WTC11 (cell line): Measurements from ENCODE around the gene PPP4R4.

ENCODE experiments used
- CTCF ChIP-seq: fragments of 200-600 bp; IDR thresholded peaks from 2 replicates; pipeline ENCODE4 v1.8.0; 2022; ENCODE audit warnings: antibody characterized with exemption
- FOXJ3 ChIP-seq: sonication (generic); formaldehyde crosslinking; IDR thresholded peaks from 2 replicates; pipeline ENCODE4 v1.9.0; 2021; ENCODE audit warnings: missing genetic modification reagents, mild to moderate bottlenecking, borderline replicate concordance
- HMGXB4 ChIP-seq: sonication (generic); formaldehyde crosslinking; IDR thresholded peaks from 2 replicates; pipeline ENCODE4 v1.8.1; 2023; ENCODE audit warnings: mild to moderate bottlenecking, moderate library complexity, missing genetic modification reagents
- IRF1 ChIP-seq: sonication (generic); formaldehyde crosslinking; IDR thresholded peaks from 2 replicates; pipeline ENCODE4 v1.8.0; 2023; ENCODE audit warnings: missing genetic modification reagents
- IRF2 ChIP-seq: sonication (generic); formaldehyde crosslinking; IDR thresholded peaks from 2 replicates; pipeline ENCODE4 v1.8.0; 2022; ENCODE audit warnings: low read depth, missing genetic modification reagents, borderline replicate concordance
- JUN ChIP-seq: sonication (generic); formaldehyde crosslinking; IDR thresholded peaks from 2 replicates; pipeline ENCODE4 v1.8.0; 2023; ENCODE audit warnings: mild to moderate bottlenecking, missing genetic modification reagents
- ZNF138 ChIP-seq: sonication (generic); formaldehyde crosslinking; conservative IDR thresholded peaks from 2 replicates; pipeline ENCODE4 v1.8.1; 2022; ENCODE audit warnings: mild to moderate bottlenecking, moderate library complexity, missing genetic modification reagents
- ZNF263 ChIP-seq: sonication (generic); formaldehyde crosslinking; IDR thresholded peaks from 2 replicates; pipeline ENCODE4 v1.8.1; 2022; ENCODE audit warnings: low read depth, mild to moderate bottlenecking, moderate library complexity, missing genetic modification reagents
- TF ChIP-seq, protein P1 (sequence below): sonication (generic); formaldehyde crosslinking; IDR thresholded peaks from 2 replicates; pipeline ENCODE4 v1.8.0; 2022; ENCODE audit warnings: mild to moderate bottlenecking, missing genetic modification reagents
- TF ChIP-seq, protein P2 (sequence below): sonication (generic); formaldehyde crosslinking; IDR thresholded peaks from 2 replicates; pipeline ENCODE4 v1.8.0; 2023; ENCODE audit warnings: mild to moderate bottlenecking, missing genetic modification reagents

GRCh38 chr14:94158239-94158883, 15.8 kb upstream of the PPP4R4 start:
- TF ChIP-seq CTCF (no peak), HMGXB4 (CRISPR knock-in tag) (no peak), JUN (CRISPR knock-in tag) (no peak), IRF2 (no peak), ZNF263 (CRISPR knock-in tag) (no peak), FOXJ3 (no peak), ZNF138 (CRISPR knock-in tag) (no peak), IRF1 (CRISPR knock-in tag) (no peak)
- TF ChIP-seq, protein P1, sequence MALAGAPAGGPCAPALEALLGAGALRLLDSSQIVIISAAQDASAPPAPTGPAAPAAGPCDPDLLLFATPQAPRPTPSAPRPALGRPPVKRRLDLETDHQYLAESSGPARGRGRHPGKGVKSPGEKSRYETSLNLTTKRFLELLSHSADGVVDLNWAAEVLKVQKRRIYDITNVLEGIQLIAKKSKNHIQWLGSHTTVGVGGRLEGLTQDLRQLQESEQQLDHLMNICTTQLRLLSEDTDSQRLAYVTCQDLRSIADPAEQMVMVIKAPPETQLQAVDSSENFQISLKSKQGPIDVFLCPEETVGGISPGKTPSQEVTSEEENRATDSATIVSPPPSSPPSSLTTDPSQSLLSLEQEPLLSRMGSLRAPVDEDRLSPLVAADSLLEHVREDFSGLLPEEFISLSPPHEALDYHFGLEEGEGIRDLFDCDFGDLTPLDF (CRISPR knock-in tag): no peak
- TF ChIP-seq, protein P2, sequence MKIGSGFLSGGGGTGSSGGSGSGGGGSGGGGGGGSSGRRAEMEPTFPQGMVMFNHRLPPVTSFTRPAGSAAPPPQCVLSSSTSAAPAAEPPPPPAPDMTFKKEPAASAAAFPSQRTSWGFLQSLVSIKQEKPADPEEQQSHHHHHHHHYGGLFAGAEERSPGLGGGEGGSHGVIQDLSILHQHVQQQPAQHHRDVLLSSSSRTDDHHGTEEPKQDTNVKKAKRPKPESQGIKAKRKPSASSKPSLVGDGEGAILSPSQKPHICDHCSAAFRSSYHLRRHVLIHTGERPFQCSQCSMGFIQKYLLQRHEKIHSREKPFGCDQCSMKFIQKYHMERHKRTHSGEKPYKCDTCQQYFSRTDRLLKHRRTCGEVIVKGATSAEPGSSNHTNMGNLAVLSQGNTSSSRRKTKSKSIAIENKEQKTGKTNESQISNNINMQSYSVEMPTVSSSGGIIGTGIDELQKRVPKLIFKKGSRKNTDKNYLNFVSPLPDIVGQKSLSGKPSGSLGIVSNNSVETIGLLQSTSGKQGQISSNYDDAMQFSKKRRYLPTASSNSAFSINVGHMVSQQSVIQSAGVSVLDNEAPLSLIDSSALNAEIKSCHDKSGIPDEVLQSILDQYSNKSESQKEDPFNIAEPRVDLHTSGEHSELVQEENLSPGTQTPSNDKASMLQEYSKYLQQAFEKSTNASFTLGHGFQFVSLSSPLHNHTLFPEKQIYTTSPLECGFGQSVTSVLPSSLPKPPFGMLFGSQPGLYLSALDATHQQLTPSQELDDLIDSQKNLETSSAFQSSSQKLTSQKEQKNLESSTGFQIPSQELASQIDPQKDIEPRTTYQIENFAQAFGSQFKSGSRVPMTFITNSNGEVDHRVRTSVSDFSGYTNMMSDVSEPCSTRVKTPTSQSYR (CRISPR knock-in tag): no peak
